ENCODE results near the gene PACSIN1.

Gene PACSIN1

GRCh38 chr6:34524971-34525370, 59.1 kb downstream of the PACSIN1 start:
- H3K36me3 ChIP-seq (ENCODE audit: control insufficient read depth in 1 of 2, insufficient read depth in 2 of 2, low read length in 2 of 2): no peaks in the 10 kb centered on the region
- peaks cover 0 to 4% of the 10 kb centered on the region in 2 experiments for H3K4me1 ChIP-seq (ENCODE audit: control insufficient read depth in 1 of 2, insufficient read depth in 2 of 2, low read length in 2 of 2)
- H3K9ac ChIP-seq (ENCODE audit: low read length): no peak overlapping the region

GRCh38 chr6:34525431-34526175, 59.7 kb downstream of the PACSIN1 start:
- Histone ChIP-seq H3K4me3 (ENCODE audit: low read depth, low read length) (no peak overlapping the region), H3K4me2 (ENCODE audit: low read length) (no peak overlapping the region), H2BK120ac (ENCODE audit: insufficient read depth, low read length, poor library complexity) (no peak overlapping the region), H3K14ac (ENCODE audit: low read length) (no peak overlapping the region), H3K27ac (ENCODE audit: low read depth, low read length) (no peak overlapping the region), H2BK12ac (ENCODE audit: low read length) (no peak overlapping the region), H4K12ac (ENCODE audit: low read depth, low read length) (no peak overlapping the region), H2AFZ (ENCODE audit: insufficient read depth, low read length, poor library complexity) (no peak overlapping the region), H3K9ac (ENCODE audit: low read length) (no peak overlapping the region), H2BK5ac (ENCODE audit: low read depth, low read length, poor library complexity) (no peak overlapping the region), H3K79me2 (ENCODE audit: control insufficient read depth, insufficient read depth, low read length, poor library complexity) (no peaks in the 10 kb centered on the region), H3K9me3 (ENCODE audit: insufficient read depth, low read depth, low read length) (peaks cover 4% of the 10 kb centered on the region), H4K8ac (ENCODE audit: low read depth, low read length) (no peak overlapping the region), H3K18ac (ENCODE audit: low read length) (no peak overlapping the region), H3K36me3 (ENCODE audit: control insufficient read depth in 1 of 2, insufficient read depth in 2 of 2, low read length in 2 of 2) (no peaks in the 10 kb centered on the region), H2AK5ac (ENCODE audit: low read length) (no peak overlapping the region), H3K23ac (ENCODE audit: low read length) (no peak overlapping the region), H3K27me3 (ENCODE audit: insufficient read depth, low read length) (no peaks in the 10 kb centered on the region), H3K79me1 (ENCODE audit: low read length) (no peaks in the 10 kb centered on the region), H3K4ac (ENCODE audit: low read depth, low read length) (no peak overlapping the region), H3K4me1 (ENCODE audit: control insufficient read depth in 1 of 2, insufficient read depth in 2 of 2, low read length in 2 of 2) (peaks cover 0 to 4% of the 10 kb centered on the region in 2 experiments), H4K91ac (ENCODE audit: low read depth, low read length) (no peak overlapping the region)
- DNase-seq: no peak
- no CpG with 5 or more reads among the region's 13 CpGs for WGBS (ENCODE audit: extremely low coverage, insufficient coverage, insufficient read length)

More at GRCh38 chr6:34524971-34525370, 59.1 kb downstream of the PACSIN1 start:
- Histone ChIP-seq H3K79me1 (ENCODE audit: low read length) (no peaks in the 10 kb centered on the region), H3K27ac (ENCODE audit: low read depth, low read length) (no peak overlapping the region), H2BK12ac (ENCODE audit: low read length) (no peak overlapping the region), H3K4me3 (ENCODE audit: low read depth, low read length) (no peak overlapping the region), H2BK120ac (ENCODE audit: insufficient read depth, low read length, poor library complexity) (no peak overlapping the region), H2AK5ac (ENCODE audit: low read length) (no peak overlapping the region), H2AFZ (ENCODE audit: insufficient read depth, low read length, poor library complexity) (no peak overlapping the region), H3K14ac (ENCODE audit: low read length) (no peak overlapping the region), H3K27me3 (ENCODE audit: insufficient read depth, low read length) (no peaks in the 10 kb centered on the region), H3K4ac (ENCODE audit: low read depth, low read length) (no peak overlapping the region), H3K4me2 (ENCODE audit: low read length) (no peak overlapping the region), H2BK5ac (ENCODE audit: low read depth, low read length, poor library complexity) (no peak overlapping the region), H3K79me2 (ENCODE audit: control insufficient read depth, insufficient read depth, low read length, poor library complexity) (no peaks in the 10 kb centered on the region), H4K12ac (ENCODE audit: low read depth, low read length) (no peak overlapping the region), H3K23ac (ENCODE audit: low read length) (no peak overlapping the region), H4K8ac (ENCODE audit: low read depth, low read length) (no peak overlapping the region), H4K91ac (ENCODE audit: low read depth, low read length) (no peak overlapping the region), H3K9me3 (ENCODE audit: insufficient read depth, low read depth, low read length) (peaks cover 4% of the 10 kb centered on the region), H3K18ac (ENCODE audit: low read length) (no peak overlapping the region)
- no CpG with 5 or more reads among the region's 5 CpGs for whole genome bisulfite sequencing (ENCODE audit: extremely low coverage, insufficient coverage, insufficient read length)
- no peak for DNase-seq

- Histone ChIP-seq H3K4me2 (ENCODE audit: low read length) (peak overlapping the region; percentile 11), H3K79me1 (ENCODE audit: low read length) (no peaks in the 10 kb centered on the region), H2BK5ac (ENCODE audit: low read depth, low read length, poor library complexity) (no peak overlapping the region), H2BK12ac (ENCODE audit: low read length) (no peak overlapping the region), H4K91ac (ENCODE audit: low read depth, low read length) (no peak overlapping the region), H3K14ac (ENCODE audit: low read length) (no peak overlapping the region), H3K9ac (ENCODE audit: low read length) (no peak overlapping the region), H3K18ac (ENCODE audit: low read length) (no peak overlapping the region), H2BK120ac (ENCODE audit: insufficient read depth, low read length, poor library complexity) (no peak overlapping the region), H4K12ac (ENCODE audit: low read depth, low read length) (peak overlapping the region; percentile 25), H3K27me3 (ENCODE audit: insufficient read depth, low read length) (no peaks in the 10 kb centered on the region), H3K79me2 (ENCODE audit: control insufficient read depth, insufficient read depth, low read length, poor library complexity) (no peaks in the 10 kb centered on the region), H3K9me3 (ENCODE audit: insufficient read depth, low read depth, low read length) (peaks cover 4% of the 10 kb centered on the region), H3K4me3 (ENCODE audit: low read depth, low read length) (no peak overlapping the region), H3K36me3 (ENCODE audit: control insufficient read depth in 1 of 2, insufficient read depth in 2 of 2, low read length in 2 of 2) (no peaks in the 10 kb centered on the region), H2AK5ac (ENCODE audit: low read length) (no peak overlapping the region), H2AFZ (ENCODE audit: insufficient read depth, low read length, poor library complexity) (peak overlapping the region; percentile 5), H3K4me1 (ENCODE audit: control insufficient read depth in 1 of 2, insufficient read depth in 2 of 2, low read length in 2 of 2) (peaks cover 0 to 4% of the 10 kb centered on the region in 2 experiments), H3K27ac (ENCODE audit: low read depth, low read length) (no peak overlapping the region), H4K8ac (ENCODE audit: low read depth, low read length) (peak overlapping the region; percentile 52), H3K4ac (ENCODE audit: low read depth, low read length) (no peak overlapping the region), H3K23ac (ENCODE audit: low read length) (no peak overlapping the region)
- peak in 1 of 2 donors; percentile 1 for DNase-seq
- no CpG with 5 or more reads among the region's 23 CpGs for WGBS (ENCODE audit: extremely low coverage, insufficient coverage, insufficient read length)
Observed at GRCh38 chr6:34526241-34526972, 60.5 kb downstream of the PACSIN1 start.

- peaks cover 0 to 4% of the 10 kb centered on the region in 2 experiments for H3K4me1 ChIP-seq (ENCODE audit: control insufficient read depth in 1 of 2, insufficient read depth in 2 of 2, low read length in 2 of 2)
Observed at GRCh38 chr6:34526992-34527728, 61.3 kb downstream of the PACSIN1 start.

More at GRCh38 chr6:34526992-34527728, 61.3 kb downstream of the PACSIN1 start:
- no peak overlapping the region for H4K12ac ChIP-seq (ENCODE audit: low read depth, low read length)
- H2BK5ac ChIP-seq (ENCODE audit: low read depth, low read length, poor library complexity): no peak overlapping the region
- H3K79me1 ChIP-seq (ENCODE audit: low read length): no peaks in the 10 kb centered on the region
- no peak overlapping the region for H3K9ac ChIP-seq (ENCODE audit: low read length)
- no peak overlapping the region for H2AK5ac ChIP-seq (ENCODE audit: low read length)
- H2AFZ ChIP-seq (ENCODE audit: insufficient read depth, low read length, poor library complexity): peak overlapping the region; percentile 87
- H3K18ac ChIP-seq (ENCODE audit: low read length): no peak overlapping the region
- H3K4me3 ChIP-seq (ENCODE audit: low read depth, low read length): peak overlapping the region; percentile 53
- WGBS (ENCODE audit: extremely low coverage, insufficient coverage, insufficient read length): no CpG with 5 or more reads among the region's 53 CpGs
- no peak overlapping the region for H3K27ac ChIP-seq (ENCODE audit: low read depth, low read length)
- H3K14ac ChIP-seq (ENCODE audit: low read length): no peak overlapping the region
- peak overlapping the region; percentile 77 for H3K4me2 ChIP-seq (ENCODE audit: low read length)
- H2BK12ac ChIP-seq (ENCODE audit: low read length): no peak overlapping the region
- H3K9me3 ChIP-seq (ENCODE audit: insufficient read depth, low read depth, low read length): peaks cover 4% of the 10 kb centered on the region
- H3K23ac ChIP-seq (ENCODE audit: low read length): no peak overlapping the region
- H3K4ac ChIP-seq (ENCODE audit: low read depth, low read length): no peak overlapping the region
- DNase-seq: peak; percentile 87 to 93
- no peak overlapping the region for H4K91ac ChIP-seq (ENCODE audit: low read depth, low read length)
- H3K36me3 ChIP-seq (ENCODE audit: control insufficient read depth in 1 of 2, insufficient read depth in 2 of 2, low read length in 2 of 2): no peaks in the 10 kb centered on the region
- H3K27me3 ChIP-seq (ENCODE audit: insufficient read depth, low read length): no peaks in the 10 kb centered on the region
- H3K79me2 ChIP-seq (ENCODE audit: control insufficient read depth, insufficient read depth, low read length, poor library complexity): no peaks in the 10 kb centered on the region
- no peak overlapping the region for H2BK120ac ChIP-seq (ENCODE audit: insufficient read depth, low read length, poor library complexity)
- H4K8ac ChIP-seq (ENCODE audit: low read depth, low read length): peak overlapping the region; percentile 66

All from trophoblast cell (in vitro differentiated cells and primary cell).